Posterior cingulate gyrus (tissue), 11 donors: ENCODE measurements around the gene B3GALT2.
"Not testable (repeated sequence)": the region's sequence is repeated elsewhere in the genome, so short reads cannot be mapped to it uniquely, and the experiment has no call there.

ENCODE experiments used
- DNase-seq, 10 donors: peaks; one replicate each; pipeline versions ENCODE4 v3.0.0 to v3.0.0-alpha.2; 2020 to 2021; ENCODE audit warnings: mixed read lengths in 3 of 10
- intact Hi-C: fragments of 100-400 bp; cut with DNase I; formaldehyde crosslinking; loops from one replicate; pipeline ENCODE4 v1.15.1; 2023

The B3GALT2 gene, protein sequence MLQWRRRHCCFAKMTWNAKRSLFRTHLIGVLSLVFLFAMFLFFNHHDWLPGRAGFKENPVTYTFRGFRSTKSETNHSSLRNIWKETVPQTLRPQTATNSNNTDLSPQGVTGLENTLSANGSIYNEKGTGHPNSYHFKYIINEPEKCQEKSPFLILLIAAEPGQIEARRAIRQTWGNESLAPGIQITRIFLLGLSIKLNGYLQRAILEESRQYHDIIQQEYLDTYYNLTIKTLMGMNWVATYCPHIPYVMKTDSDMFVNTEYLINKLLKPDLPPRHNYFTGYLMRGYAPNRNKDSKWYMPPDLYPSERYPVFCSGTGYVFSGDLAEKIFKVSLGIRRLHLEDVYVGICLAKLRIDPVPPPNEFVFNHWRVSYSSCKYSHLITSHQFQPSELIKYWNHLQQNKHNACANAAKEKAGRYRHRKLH

DNA sequence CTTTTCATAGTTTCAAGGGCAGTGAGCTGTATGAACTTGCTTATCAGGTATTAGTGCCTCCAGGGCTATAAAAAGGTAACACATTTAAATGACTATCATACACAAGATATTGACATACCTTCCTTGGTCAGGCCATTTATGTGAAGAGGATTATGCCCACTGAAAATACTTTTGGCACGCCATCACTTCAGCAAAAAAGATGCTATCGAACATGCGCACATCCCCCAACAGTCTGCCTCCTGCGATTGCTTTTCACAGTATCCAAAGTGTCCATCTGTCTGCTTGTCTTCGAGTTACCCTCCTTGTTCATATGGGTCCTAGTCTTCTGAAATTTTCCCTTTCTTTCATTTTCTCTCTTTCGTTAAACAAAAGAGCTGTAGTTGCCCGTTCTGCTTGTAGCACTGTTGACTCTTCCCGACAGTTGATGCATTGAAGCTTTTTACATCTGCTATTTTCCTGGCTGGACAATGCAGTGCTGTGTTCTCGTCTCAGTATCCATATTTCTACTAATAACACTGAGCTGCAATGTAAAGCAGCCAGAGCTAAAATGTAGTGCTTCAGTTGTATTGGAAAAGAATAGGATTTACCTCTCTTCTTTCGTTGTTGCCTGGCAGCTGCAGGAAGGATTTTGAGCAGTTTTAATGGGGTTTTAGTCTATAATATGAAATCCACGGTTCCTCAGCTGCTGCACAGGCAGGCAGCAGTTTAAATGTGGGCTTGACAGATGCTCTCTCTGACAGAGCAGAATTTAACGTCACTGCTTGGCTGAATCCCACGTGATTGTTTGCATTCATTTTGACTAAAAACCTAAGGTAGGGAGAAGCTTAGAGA lies at the start of gene B3GALT2:
Gene B3GALT2 (minus strand): TSS at position 713 of the 831 bp plus-strand sequence. CDS start 5,051 bp downstream, outside the sequence.
- DNase-seq: peak in 8 of 10 donors; percentile 21 to 84 (median 49)

DNA sequence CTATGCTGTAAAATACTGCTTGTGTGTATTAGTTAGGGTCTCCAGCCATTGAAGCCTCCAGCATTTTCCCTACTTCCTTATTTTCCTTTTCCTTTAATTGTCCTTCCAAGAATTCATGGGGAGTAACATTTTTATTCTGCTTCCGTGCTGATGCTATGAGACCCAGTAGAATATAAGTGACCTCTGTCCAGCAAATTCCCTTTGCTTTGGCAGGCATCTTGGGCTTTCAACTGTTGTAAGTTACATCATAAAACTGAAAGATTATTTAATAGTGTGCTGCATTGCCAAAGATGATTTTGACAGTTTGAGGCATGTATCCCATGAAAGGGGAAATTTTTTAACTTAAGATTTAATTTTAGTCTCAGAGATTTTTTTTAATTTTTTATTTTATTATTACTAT lies 48.1 kb upstream of the B3GALT2 start:
- intact Hi-C loops: no loop called here
- DNase-seq: no peak

More for the DNA sequence above, at the start of gene B3GALT2:
- intact Hi-C loops: loop anchor here (10.0 kb wide), 1 partner anchor 61 kb away; the partner anchor contains the start of gene CDC73

DNA sequence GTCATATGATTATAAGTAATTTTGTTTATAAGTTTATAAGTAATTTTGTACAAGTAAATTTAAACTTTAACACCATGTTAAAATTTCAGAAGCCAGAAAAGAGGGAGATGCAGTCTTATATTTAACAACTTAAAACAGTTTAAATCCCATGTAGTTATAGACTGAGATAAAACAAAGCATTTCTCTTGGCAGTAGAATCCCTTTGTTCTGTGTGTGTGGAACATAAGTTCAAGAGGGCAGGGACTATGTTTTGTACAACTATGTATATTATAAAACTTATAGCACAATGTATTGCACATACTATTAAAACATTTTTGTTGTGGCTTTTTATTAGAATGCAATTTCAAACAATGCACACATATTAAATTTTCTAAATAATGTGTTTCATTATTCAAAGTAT lies 44.7 kb upstream of the B3GALT2 start:
- DNase-seq, intact Hi-C loops: not testable (repeated sequence)

DNA sequence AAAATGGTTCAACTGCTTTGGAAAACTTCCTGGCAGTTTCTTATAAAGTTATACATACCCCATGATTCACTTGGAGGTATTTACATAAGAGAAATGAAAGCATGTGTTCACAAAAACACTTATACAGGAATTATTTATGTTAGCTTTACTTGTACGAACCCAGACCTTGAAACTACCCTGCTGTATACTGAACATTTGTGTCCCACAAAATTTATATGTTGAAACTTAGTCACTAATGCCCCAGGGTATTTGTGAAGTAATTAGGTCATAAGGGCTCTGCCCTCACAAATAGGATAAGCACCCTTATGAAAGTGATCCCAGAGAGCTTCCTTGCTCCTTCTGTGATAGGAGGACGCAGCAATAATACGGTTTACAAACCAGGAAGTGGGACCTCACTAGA lies 42.7 kb upstream of the B3GALT2 start:
- DNase-seq: no peak
- intact Hi-C loops: no loop called here

DNA sequence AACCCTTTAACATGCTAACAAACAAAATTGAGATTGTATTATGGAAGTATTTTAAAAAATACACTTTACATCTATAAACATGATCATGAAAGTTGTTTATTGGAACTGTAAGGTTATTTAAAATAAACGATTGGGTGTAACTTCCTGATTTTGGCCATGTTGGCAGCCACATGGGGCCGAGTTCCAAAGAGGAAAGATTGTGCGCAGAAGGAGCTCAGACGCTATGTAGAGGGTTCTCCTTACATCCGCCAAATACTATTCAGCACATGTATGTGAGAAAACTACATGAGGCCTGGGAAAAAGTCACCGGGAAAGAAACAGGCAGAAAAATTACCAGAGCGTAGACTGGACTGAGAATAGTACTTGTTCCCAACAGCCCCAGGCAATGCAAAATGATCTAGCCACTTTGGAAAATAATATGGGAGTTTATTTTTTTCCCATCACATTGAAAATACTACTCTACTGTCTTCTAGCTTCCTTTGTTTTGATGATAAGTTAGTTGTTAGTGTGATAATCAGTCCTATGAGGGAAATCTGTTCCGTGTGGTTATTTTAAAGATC lies 35.7 kb upstream of the B3GALT2 start:
- DNase-seq: no peak
- intact Hi-C loops: no loop called here

DNA sequence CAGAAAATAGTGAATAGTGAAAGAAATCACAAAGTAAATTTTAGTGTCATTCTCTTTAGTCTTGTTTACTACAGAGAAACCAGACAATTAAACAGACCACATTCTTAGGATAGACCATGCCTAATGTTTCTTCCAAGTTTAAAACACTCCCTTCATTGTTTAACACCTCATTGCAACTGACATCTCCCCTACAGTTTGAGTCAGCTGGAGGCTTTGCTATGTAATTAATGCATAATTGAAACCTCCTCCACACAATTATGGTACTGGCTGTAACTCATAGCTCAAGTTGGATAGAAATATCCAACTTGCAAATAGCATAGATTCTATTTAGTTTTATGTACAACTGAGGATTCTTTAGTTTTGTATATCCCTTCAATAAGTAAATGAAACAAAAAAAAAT lies 35.2 kb upstream of the B3GALT2 start:
- DNase-seq: no peak
- intact Hi-C loops: no loop called here

DNA sequence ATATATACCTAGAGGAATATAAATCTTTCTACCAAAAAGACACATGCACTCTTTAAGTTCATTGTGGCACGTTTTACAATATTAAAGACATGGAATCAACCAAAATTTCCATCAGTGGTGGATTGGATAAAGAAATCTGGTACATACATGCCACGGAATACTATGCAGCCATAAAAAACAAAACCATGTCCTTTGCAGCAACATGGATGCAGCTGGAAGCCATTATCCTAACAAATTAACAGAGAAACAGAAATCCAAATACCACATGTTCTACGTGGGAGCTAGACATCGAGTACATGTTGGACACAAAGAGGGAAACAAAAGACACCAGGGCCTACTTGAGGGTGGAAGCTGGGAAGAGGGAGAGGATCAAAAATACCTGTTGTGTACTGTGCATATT lies 33.0 kb upstream of the B3GALT2 start:
- DNase-seq: no peak
- intact Hi-C loops: no loop called here

DNA sequence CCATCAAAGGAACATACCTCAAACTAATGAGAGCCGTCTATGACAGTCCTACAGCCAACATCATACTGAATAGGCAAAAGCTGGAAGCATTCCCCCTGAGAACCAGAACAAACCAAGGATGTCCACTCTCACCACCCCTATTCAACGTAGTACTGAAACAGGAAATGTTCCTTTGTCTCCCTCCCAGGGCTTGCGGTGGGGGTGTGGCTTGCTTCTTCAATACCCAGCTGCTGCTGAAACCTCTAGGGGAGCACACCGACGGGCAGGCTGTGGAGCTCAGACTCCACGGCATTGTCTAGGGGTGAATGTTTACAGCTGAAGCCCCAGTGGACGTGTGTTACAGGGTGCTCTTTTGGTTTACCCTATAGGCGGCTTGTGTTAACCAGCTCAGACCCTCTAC lies 30.5 kb upstream of the B3GALT2 start:
- DNase-seq: no peak
- intact Hi-C loops: no loop called here

DNA sequence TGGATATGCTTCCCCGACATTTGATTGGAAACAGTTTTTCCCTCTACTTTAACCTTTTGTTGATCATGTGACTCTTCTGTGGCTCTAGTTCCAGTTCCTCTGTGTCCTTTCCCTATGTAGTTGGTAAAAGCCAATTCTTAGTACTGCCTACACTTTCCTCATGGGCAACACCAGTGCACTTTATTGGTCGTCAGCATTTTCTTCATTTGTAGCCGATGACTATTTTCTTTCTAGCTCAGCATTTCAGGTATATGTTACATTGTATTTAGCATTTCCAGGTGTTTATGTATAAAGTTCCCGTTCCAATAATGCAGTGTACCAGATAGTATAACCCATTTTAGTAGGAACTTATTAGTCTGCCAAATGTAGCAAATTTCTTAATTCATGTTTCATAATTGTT lies 27.6 kb upstream of the B3GALT2 start:
- intact Hi-C loops: no loop called here
- no peak for DNase-seq

DNA sequence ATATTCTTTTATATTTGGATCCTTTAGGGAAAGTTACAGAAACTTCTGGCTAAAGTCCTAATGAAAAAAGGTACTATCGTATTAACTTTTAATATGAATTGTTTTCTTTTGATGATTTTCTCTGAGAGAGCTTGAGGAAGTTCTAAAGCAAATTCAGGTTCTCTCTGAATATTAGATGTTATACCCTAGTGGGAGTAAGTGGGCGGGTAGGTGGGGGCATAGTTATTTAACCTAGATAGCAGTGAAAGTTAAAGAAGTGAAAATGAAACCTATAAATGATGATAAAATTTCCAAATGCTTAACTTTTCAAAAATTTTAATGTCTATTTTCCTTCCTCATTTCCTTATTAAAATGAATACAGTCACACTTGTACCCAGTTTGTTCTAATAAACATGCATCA lies 26.2 kb upstream of the B3GALT2 start:
- intact Hi-C loops: no loop called here
- no peak for DNase-seq

DNA sequence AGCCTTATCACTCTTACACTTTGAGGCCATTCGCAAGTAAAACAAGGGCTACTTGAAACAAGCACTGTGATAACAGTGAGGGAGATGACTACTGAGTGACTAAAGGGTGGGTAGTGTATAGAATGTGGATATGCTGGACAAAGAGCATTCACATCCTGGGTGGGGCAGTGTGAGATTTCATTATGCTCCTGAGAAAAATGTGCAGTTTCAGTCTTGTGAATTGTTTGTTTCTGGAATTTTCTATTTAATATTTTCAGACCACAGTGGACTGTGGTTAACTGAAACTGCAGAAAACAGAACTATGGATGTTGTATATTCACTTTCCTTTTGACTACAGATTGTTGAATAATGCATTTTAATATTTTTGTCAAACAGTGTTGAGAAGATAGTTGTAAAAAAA lies 25.1 kb upstream of the B3GALT2 start:
- no peak for DNase-seq

DNA sequence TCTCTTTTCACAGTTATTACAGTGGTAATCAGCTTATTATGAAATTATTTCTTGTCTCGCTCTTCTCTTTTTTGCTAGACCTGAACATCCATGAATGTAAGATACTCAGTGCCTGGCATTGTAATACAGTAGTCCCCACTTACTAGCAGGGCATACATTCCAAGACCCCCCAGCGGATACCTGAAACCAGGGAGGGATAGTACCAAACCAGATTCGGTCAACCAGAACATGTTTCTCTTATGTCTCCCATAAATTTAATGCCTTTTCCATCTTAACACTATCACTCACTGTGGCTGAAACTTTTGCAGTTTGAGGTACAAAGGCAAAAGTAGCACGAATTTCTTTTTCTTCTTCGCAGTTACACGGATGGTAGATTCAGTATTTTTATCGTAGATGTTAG lies 24.6 kb upstream of the B3GALT2 start:
- no peak for DNase-seq
- intact Hi-C loops: no loop called here

More for the DNA sequence above, 25.1 kb upstream of the B3GALT2 start:
- intact Hi-C loops: no loop called here

DNA sequence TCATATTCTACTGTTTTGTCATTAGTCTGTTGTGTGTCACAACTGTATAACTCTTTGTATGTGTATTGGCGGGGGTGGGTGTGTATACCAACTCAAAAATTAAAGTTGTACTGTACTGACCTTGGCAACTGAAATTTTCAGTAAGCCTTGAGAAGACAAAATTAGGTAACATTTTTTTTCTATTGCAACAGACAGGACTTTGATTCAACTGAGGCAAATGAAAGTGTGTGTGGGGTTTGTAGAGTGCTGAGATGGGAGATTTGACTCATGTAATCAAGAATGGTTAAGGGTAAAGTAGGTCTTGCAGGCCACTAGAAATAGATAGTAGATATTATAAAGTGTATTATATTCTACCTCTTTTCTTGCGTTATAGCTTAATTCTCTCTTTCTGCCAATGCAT lies 14.6 kb upstream of the B3GALT2 start:
- no peak for DNase-seq
- intact Hi-C loops: no loop called here

DNA sequence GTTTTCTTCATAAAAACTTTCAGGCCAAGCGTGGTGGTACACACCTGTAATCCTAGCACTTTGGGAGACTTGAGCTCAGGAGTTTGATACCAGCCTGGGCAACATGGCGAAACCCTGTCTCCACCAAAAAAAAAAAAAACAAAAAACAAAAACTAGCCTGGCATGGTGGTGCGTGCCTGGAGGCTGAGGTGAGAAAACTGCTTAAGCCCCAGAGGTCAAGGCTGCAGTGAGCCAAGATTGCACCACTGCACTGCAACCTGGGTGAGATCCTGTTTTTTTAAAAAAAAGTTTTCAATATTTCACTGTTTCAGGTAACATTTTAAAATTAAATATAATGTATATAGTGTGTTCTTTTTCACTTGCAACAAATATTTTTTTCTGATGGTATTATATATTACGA lies 13.5 kb upstream of the B3GALT2 start:
- intact Hi-C loops: no loop called here

DNA sequence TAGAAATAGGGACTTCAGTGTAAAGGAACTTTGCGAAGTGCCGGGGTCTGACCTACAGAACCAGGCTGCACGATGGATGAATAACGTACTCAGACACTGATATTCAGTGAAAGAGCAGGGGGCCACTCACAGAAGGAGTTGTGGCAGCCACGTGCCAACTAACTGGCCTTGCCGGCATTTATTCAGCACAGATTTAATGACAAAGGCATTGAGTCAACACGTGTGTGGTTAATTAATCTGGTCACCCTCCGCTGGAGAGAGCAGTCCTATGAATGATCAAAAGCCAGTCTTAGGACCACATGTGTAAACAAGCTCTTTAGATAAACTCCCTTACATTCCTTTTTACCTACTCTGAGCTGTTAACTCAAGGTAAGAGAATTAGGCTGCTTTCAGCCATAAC lies 6.2 kb upstream of the B3GALT2 start:
- no peak for DNase-seq
- intact Hi-C loops: no loop called here

More for the DNA sequence above, 13.5 kb upstream of the B3GALT2 start:
- no peak for DNase-seq

DNA sequence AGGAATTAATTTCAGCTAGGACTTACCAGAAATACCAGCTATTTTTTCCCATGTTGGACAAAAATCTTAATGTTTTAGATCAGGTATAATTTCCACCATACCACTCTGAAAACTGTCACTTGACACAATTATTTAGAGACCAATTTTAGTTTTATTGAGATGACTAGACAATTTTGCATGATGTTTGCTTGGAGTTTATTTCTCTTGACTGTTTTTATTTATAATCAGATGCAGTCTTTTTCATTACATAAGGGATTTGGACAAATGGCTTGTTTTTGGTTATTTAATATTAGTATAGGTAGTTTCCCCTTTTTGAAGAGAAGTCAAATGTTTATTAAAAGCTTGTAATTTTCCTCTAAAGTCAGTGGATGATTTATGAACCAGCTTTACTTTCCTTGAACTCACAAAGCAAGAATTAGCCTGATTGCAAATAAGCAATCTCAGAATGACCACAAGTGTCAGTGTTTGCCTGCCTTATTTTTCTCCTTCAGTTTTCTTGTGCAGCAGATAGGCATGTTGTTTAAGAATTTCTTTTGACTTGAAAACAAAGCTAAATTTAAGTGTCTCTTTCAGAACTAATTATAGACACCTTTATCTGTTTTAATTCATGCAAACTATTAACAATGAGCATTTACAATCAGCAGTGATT lies 3.8 kb upstream of the B3GALT2 start:
- intact Hi-C loops: no loop called here
- no peak for DNase-seq

DNA sequence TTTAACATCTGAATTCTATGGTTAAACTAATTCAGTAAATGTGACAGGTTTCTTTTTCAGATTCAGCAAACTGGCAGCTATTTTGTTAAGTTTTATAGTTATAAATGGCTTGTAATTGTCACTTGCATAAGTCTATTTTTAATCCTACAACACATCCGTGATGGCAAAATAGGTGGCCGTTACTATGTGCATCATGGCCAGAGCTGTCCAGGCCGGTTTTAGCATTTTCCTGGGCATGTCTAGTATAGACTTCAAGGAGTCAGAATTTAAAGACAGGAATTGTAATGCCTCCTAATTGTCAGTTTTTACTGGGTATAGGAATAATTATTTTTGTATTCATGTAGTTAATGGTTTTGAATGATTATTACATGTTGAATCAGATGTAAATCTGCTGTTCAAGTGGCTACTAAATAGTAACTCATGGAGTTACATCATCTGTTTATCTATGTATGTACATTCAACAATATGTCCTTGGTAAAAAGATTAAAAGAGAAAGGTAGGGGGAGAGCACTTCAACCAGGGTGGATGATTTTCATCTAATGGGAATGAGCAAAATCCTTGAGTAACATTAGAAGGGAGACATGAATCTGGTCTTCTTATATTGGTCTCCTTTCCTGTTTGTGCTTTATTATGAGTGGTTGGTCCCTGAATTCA lies 3.2 kb upstream of the B3GALT2 start:
- intact Hi-C loops: loop anchor here (10.0 kb wide), 1 partner anchor 65 kb away; the partner anchor contains the start of gene CDC73
- DNase-seq: no peak

DNA sequence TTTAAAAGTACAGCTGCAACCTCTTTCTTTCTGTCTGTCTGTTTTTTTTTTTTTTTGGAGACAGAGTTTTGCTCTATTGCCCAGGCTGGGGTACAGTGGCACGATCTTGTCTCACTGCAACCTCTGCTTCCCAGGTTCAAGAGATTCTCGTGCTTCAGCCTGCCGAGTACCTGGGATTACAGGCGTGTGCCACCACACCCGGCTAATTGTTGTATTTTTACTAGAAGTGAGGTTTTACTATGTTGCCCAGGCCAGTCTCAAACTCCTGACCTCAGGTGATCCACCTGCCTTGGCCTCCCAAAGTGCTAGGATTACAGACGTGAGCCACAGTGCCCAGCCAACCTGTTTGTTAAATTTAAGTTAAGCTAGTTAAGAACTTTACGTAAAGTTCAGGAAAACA lies 2.5 kb upstream of the B3GALT2 start:
- intact Hi-C loops: loop anchor here (10.0 kb wide), 1 partner anchor 64 kb away; the partner anchor contains the start of gene CDC73
- DNase-seq: not testable (repeated sequence)

DNA sequence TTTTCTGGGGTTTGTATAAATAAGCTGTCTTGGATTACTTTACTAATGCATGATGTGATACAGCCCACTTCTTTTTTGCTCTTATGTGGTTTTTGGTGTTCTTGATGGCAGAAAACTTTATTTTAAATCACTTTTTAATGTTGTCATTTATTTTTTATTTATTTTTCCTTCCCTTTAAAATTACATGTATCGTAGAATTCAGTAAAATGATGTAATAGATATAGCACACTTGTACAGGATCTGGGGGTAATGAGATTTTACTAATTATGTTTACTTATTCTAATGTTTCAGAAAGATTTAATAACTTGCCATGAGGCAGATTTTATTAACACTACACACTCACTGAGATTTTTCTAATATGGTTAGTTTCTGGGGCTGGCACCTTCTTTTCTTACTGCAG lies 701 bp upstream of the B3GALT2 start:
- no peak for DNase-seq

DNA sequence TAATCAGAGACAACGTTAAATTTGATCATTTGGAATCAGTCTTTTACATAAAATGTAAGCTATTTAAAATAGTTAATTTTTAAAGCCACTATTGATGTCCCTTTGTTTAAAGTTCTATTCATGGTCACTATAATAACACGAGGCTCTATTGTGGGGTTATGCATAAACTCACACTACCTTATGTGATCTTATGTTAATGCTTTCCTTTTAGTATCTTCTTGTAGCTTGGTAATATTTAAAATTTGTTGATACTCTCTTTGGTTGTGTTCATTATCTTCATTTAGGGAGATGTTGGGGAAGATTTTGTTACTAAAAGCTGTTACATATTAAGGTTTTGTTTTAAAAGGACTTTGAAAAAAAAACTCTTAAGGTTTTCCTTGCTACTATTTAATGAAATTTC lies 1.2 kb downstream of the B3GALT2 start:
- intact Hi-C loops: loop anchor here (10.0 kb wide), 1 partner anchor 60 kb away; the partner anchor contains the start of gene CDC73
- DNase-seq: no peak

More for the DNA sequence above, 701 bp upstream of the B3GALT2 start:
- intact Hi-C loops: loop anchor here (10.0 kb wide), 1 partner anchor 62 kb away; the partner anchor contains the start of gene CDC73
